NCI-H2227 (cell line): ENCODE measurements around the gene ZNF211.

Experiments used
- DNase-seq: peaks from one replicate; lab custom pipeline; 2025; ENCODE audit not compliant: unreplicated experiment; lab: John Stamatoyannopoulos, UW

The ZNF211 gene

GRCh38 chr19:57655443-57655842 is 22.5 kb downstream of the ZNF211 start:
- DNase-seq, result no peak

- no peak for DNase-seq
These were observed 23.4 kb downstream of the ZNF211 start for GRCh38 chr19:57656346-57656745.

- peak; percentile 89 for DNase-seq
These were observed 31.5 kb downstream of the ZNF211 start for GRCh38 chr19:57664269-57665127.

GRCh38 chr19:57665261-57665806 is 32.4 kb downstream of the ZNF211 start:
- DNase-seq, result no peak

- DNase-seq, result no peak
These were observed 34.3 kb downstream of the ZNF211 start for GRCh38 chr19:57667228-57667627.

- DNase-seq, result no peak
These were observed 35.7 kb downstream of the ZNF211 start, which contains the start of gene ZSCAN4 for GRCh38 chr19:57668635-57669034. ZSCAN4 (plus strand) TSS chr19:57668935; CDS start chr19:57676146, 7,211 bp downstream.

GRCh38 chr19:57671124-57671895 is 38.3 kb downstream of the ZNF211 start:
- no peak for DNase-seq

GRCh38 chr19:57672466-57672865 is 39.5 kb downstream of the ZNF211 start:
- DNase-seq, result no peak

- no peak for DNase-seq
These were observed 42.9 kb downstream of the ZNF211 start for GRCh38 chr19:57675881-57676280.

- no peak for DNase-seq
These were observed 49.3 kb downstream of the ZNF211 start for GRCh38 chr19:57682226-57682766.

- DNase-seq, result no peak
These were observed 53.8 kb downstream of the ZNF211 start for GRCh38 chr19:57686727-57687126.

- DNase-seq, result no peak
These were observed 54.5 kb downstream of the ZNF211 start for GRCh38 chr19:57687363-57688010.

GRCh38 chr19:57688011-57688763 is 55.2 kb downstream of the ZNF211 start:
- no peak for DNase-seq

GRCh38 chr19:57689750-57690149 is 56.8 kb downstream of the ZNF211 start:
- no peak for DNase-seq
